Psoas muscle (tissue), 8 donors: ENCODE measurements around the gene PPP4R4. TPM values are rescaled to one million over a fixed set of nuclear protein-coding genes. Genes with fewer than 3 reads are reported as not detected.

ENCODE experiments used
- ATAC-seq, 4 donors: fragments of 200-7000 bp; cut with Tn5 transposase; one replicate each; pipeline ENCODE4 v1.9.1; 2020; ENCODE audit warnings: moderate library complexity in 3 of 4, mild to moderate bottlenecking in 2 of 4
- DNase-seq, 2 donors: peaks; one replicate each; pipeline ENCODE4 v3.0.0-alpha.2; 2020
- H3K27ac ChIP-seq: fragments of 200-600 bp; one replicate; pipeline ENCODE4 v1.8.0; 2022
- H3K27me3 ChIP-seq, 3 donors: fragments of 200-600 bp in 1 of 3; one replicate each; pipeline versions ENCODE4 v1.6.1 to v1.8.0; 2013 to 2022; ENCODE audit warnings: low read length in 2 of 3, mild to moderate bottlenecking in 2 of 3, moderate library complexity in 1 of 3; ENCODE audit not compliant: insufficient read depth in 3 of 3
- H3K36me3 ChIP-seq, 2 donors: fragments of 200-600 bp in 1 of 2; one replicate each; pipeline versions ENCODE4 v1.6.1 to v1.8.0; 2013 to 2022; ENCODE audit warnings: low read depth in 1 of 2, mild to moderate bottlenecking in 1 of 2, moderate library complexity in 1 of 2; ENCODE audit not compliant: insufficient read depth in 1 of 2
- H3K4me1 ChIP-seq: fragments of 200-600 bp; one replicate; pipeline ENCODE4 v1.8.0; 2022
- H3K4me3 ChIP-seq: fragments of 200-600 bp; one replicate; pipeline ENCODE4 v1.8.0; 2022; ENCODE audit warnings: mild to moderate bottlenecking
- H3K9me3 ChIP-seq: fragments of 200-600 bp; one replicate; pipeline ENCODE4 v1.8.0; 2022
- WGBS, 3 donors: extraction: QIAGEN DNeasy Blood & Tissue Kit; methylation state at CpG; one replicate each; pipeline versions ENCODE4 v1.1.6 to v1.1.7; 2013; 5-methylcytosine and 5-hydroxymethylcytosine counted together
- intact Hi-C, 2 donors: fragments of 100-400 bp; cut with DNase I; formaldehyde crosslinking; loops; one replicate each; pipeline versions ENCODE4 v1.11.0 to v1.14.2; 2022
- polyA plus RNA-seq, 3 donors: library from polyadenylated mRNA; stranded (reverse); fragments of 200-250 nt; gene quantifications; one replicate each; pipeline ENCODE4 v1.2.3, GENCODE V29; 2013
- total RNA-seq, 4 donors: library from RNA; stranded (reverse); fragmentation: NEBNext Ultra II Directional in 2 of 4; extraction: Animal tissue kit (Norgen Biotek cat#: 25700) in 2 of 4; gene quantifications; one replicate each; pipeline versions ENCODE4 v1.2.1 to v1.2.4, GENCODE V29; 2021 to 2023
- TF ChIP-seq, protein P1 (sequence below): fragments of 200-600 bp; IDR thresholded peaks from one replicate; pipeline ENCODE4 v1.8.0; 2022; ENCODE audit warnings: antibody characterized with exemption
- donor health status: healthy with polysubstance abuse.
- donor health status: DM: no; HTN: no; CAD: no; lungs with moderate emphysema.
- donor health status: Bipolar disorder and iron deficiency.
- donor health status: healthy.
- donor health status: DM: yes; HTN: yes; CAD: no.
- donor health status: DM: no; HTN: no; CAD: no.
- donor health status: DM: no; HTN: no; CAD: no.
- donor health status: DM: yes; HTN: yes; CAD: no.

Gene PPP4R4
- total and polyA plus RNA-seq, 7 donors, result 0.01 to 0.73 (median 0.19) TPM; not detected in 1

DNA sequence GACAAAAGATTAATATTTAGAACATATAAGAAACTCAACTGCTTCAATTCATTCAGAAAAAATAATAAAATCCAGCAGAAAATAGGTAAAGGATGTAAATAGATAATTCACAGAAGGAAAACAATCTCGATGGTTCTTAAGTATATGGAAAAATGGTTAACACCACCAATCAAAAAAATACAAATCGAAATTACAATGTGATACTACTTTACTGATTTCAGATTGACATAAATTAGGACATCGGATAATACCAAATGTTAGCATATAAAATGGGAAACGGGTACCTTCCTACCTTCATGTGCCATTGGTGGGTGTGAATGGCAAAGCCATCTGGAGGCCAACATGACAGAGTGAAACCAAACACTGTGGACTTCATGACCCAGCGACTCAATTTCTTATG lies 1.6 kb upstream of the PPP4R4 start:
- Histone ChIP-seq H3K4me3 (no peak overlapping the region), H3K27me3 (peaks cover 0 to 31% (median 3%) of the 10 kb centered on the region in 3 donors), H3K9me3 (no peaks in the 10 kb centered on the region), H3K27ac (peak overlapping the region; percentile 67), H3K4me1 (peaks cover 20% of the 10 kb centered on the region), H3K36me3 (no peaks in the 10 kb centered on the region)
- WGBS, 3 donors, result 70 to 81% (median 75%) methylated on average over 5 of the region's 5 CpGs
- ATAC-seq (no peak), DNase-seq (no peak)
- TF ChIP-seq, protein P1, sequence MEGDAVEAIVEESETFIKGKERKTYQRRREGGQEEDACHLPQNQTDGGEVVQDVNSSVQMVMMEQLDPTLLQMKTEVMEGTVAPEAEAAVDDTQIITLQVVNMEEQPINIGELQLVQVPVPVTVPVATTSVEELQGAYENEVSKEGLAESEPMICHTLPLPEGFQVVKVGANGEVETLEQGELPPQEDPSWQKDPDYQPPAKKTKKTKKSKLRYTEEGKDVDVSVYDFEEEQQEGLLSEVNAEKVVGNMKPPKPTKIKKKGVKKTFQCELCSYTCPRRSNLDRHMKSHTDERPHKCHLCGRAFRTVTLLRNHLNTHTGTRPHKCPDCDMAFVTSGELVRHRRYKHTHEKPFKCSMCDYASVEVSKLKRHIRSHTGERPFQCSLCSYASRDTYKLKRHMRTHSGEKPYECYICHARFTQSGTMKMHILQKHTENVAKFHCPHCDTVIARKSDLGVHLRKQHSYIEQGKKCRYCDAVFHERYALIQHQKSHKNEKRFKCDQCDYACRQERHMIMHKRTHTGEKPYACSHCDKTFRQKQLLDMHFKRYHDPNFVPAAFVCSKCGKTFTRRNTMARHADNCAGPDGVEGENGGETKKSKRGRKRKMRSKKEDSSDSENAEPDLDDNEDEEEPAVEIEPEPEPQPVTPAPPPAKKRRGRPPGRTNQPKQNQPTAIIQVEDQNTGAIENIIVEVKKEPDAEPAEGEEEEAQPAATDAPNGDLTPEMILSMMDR, result no peak
- intact Hi-C loops, result no loop called here

DNA sequence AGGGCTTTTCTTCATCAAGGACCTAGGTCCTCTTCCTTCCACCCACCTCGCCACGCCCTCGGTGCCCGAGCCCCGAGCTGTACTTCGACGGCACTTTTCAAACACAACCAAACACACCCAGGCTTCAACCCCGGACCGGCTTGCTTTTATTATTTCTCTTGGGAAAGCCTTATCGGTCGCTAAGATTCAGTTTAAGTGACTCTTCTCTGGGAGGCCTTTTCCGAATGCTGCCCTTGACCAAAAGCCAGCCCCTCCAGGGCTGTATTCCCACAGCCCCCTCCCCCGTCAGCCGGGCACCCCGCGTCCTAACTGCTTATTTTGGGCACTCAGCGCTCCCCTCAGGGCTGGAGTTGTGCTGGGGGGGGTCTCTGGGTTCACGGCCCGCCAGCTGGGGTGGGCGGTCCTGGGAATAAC lies 644 bp upstream of the PPP4R4 start:
- peak in 1 of 4 donors; percentile 19 for ATAC-seq
- peak overlapping the region; percentile 67 for H3K27ac ChIP-seq
- intact Hi-C loops, result no loop called here
- TF ChIP-seq, protein P1, result no peak
- H3K4me1 ChIP-seq, result peaks cover 20% of the 10 kb centered on the region
- peaks cover 0 to 36% (median 3%) of the 10 kb centered on the region in 3 donors for H3K27me3 ChIP-seq
- no peak for DNase-seq
- 5 to 9% (median 6%) methylated on average over 20 of the region's 20 CpGs for WGBS, 3 donors
- peak overlapping the region; percentile 80 for H3K4me3 ChIP-seq
- H3K9me3 ChIP-seq, result no peaks in the 10 kb centered on the region
- H3K36me3 ChIP-seq, result no peaks in the 10 kb centered on the region

DNA sequence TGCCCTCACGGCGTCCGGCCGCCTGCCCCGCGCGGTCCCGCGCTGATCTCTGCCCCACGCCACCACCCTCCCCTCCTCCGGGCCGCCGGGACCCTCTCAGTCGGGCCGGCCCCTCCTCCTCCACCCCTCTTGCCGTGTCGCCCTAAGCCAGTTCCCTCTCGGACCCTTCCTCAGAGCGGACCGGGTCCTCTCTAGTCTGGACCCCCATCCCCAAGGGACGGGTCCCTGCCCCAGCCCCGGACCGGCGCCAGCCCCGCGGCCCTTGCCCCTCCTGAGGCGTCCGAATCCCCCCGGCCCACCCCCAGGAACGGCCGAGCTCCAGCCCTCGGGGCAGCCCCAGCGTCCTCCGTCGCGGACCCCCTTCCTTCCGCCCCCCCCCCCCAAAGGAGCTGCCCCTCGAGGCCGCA lies 485 bp downstream of the PPP4R4 start:
- ATAC-seq (peak in 1 of 4 donors; percentile 6), DNase-seq (no peak)
- TF ChIP-seq, protein P1, result no peak

DNA sequence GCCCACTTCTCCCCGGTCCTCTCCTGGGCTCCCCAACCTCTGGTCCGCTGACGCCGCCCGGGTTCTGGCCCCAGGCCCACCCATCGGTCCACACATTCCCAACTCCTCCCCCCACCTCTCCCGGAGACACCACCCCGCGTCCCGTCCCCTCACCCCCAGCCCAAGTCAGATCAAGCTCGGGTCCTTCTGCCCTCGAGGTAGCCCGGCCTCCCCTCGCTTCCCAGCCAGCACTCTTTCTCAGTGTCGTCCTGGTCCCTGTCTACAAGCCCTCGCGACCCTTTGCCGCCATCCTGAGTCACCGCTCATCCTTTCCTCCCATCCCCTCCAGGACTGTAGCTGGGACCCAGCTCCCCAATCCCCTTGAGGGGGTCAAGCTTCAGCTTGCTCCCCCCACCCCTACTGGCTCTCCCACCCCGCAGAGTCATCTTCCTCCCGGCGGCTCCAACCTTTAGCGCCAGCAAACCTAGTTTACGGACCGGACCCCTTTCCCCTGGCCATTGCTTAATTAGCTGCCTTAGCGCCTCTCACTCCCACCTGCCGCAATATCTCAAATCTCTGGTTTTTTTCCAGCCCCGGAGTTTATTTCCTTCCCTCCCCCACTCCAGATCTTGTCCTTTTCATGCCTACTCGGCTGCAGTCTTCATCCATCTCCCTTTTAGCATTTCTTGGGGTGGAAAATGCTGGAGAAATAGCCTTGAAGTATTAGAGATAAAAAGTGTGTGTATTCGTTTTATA lies 1.1 kb downstream of the PPP4R4 start:
- H3K4me1 ChIP-seq, result peaks cover 20% of the 10 kb centered on the region
- peak overlapping the region; percentile 80 for H3K4me3 ChIP-seq
- peaks cover 0 to 40% (median 3%) of the 10 kb centered on the region in 3 donors for H3K27me3 ChIP-seq
- no peaks in the 10 kb centered on the region for H3K9me3 ChIP-seq
- H3K36me3 ChIP-seq, result no peaks in the 10 kb centered on the region
- ATAC-seq (no peak), DNase-seq (peak in 1 of 2 donors; percentile 19)
- TF ChIP-seq, protein P1, result no peak
- no peak overlapping the region for H3K27ac ChIP-seq
- WGBS, 3 donors, result 1 to 2% (median 2%) methylated on average over 23 to 30 of the region's 30 CpGs
- intact Hi-C loops, result loop anchor here (2.0 to 5.0 kb wide), 3 partner anchors 38 to 138 kb away; no protein-coding TSS in a partner anchor

More for the DNA sequence above, 485 bp downstream of the PPP4R4 start:
- peak overlapping the region; percentile 80 for H3K4me3 ChIP-seq
- intact Hi-C loops, result loop anchor here (2.0 to 5.0 kb wide), 3 partner anchors 37 to 137 kb away; no protein-coding TSS in a partner anchor
- no peaks in the 10 kb centered on the region for H3K36me3 ChIP-seq
- WGBS, 3 donors, result 0 to 1% (median 0%) methylated on average over 25 to 39 of the region's 39 CpGs
- H3K9me3 ChIP-seq, result no peaks in the 10 kb centered on the region
- H3K27me3 ChIP-seq, result peaks cover 0 to 40% (median 3%) of the 10 kb centered on the region in 3 donors
- peaks cover 20% of the 10 kb centered on the region for H3K4me1 ChIP-seq
- no peak overlapping the region for H3K27ac ChIP-seq
